Tibial nerve (tissue), 3 donors: ENCODE results near the gene FMNL2.

Source experiments
- CTCF ChIP-seq, 5 experiments: fragments of 200-600 bp in 3 of 5; fragments of 450-650 bp in 2 of 5; sonication (generic) in 3 of 5; IDR thresholded peaks; one replicate each; pipeline ENCODE4 v1.5.1; 2016 to 2019; ENCODE audit warnings: antibody characterized with exemption in 5 of 5, mild to moderate bottlenecking in 3 of 5, moderate library complexity in 2 of 5
- POLR2A ChIP-seq, 2 donors: fragments of 450-650 bp; IDR thresholded peaks; one replicate each; pipeline ENCODE4 v1.6.1; 2017; ENCODE audit warnings: antibody characterized with exemption in 2 of 2, mild to moderate bottlenecking in 2 of 2, moderate library complexity in 2 of 2

DNA sequence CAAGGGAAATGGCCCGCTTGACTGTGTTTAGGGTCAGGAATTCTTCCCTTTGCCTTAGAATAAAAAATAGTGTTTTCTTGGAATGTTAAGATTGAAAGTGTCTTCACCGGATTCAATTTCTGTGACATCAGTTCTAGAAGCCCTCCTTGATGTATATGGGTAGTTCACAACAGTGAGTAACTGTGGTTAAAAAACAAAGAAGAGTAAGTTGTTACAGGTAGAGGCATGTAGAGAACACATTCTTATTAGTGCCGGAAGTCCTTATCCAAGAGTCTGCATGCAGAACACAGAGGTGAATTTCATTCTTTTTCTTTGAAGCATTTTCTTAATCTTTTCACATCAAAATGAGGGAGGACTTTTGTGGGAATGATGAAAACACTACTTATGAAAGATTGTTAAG is 105.5 kb downstream of the FMNL2 start:
- TF ChIP-seq POLR2A (IDR thresholded peaks at IDR 0.05), result no peak
- TF ChIP-seq CTCF (IDR thresholded peaks at IDR 0.05), result no peak
